Fibroblast of lung (primary cell): ENCODE measurements around the gene MED26. TPM values are rescaled to one million over a fixed set of nuclear protein-coding genes. Genes with fewer than 3 reads are reported as not detected.

ENCODE experiments used
- DNase-seq, 2 donors: peaks; one replicate each; pipeline versions ENCODE4 v3.0.0 to v3.0.0-alpha.2; 2010; ENCODE audit warnings: low read depth in 2 of 2
- H2AFZ ChIP-seq: 2 replicates; pipeline ENCODE4 v1.5.1; 2012; ENCODE audit warnings: low read length, control low read depth, inconsistent platforms
- H3K27ac ChIP-seq: 2 replicates; pipeline ENCODE4 v1.5.1; 2011; ENCODE audit warnings: low read length, control low read depth; ENCODE audit not compliant: insufficient read depth
- H3K27me3 ChIP-seq: 2 replicates; pipeline ENCODE4 v1.5.1; 2011; ENCODE audit warnings: mild to moderate bottlenecking, low read length; ENCODE audit not compliant: control insufficient read depth, insufficient read depth
- H3K36me3 ChIP-seq: 2 replicates; pipeline ENCODE4 v1.5.1; 2011; ENCODE audit warnings: low read length; ENCODE audit not compliant: control insufficient read depth, insufficient read depth
- H3K4me1 ChIP-seq: 2 replicates; pipeline ENCODE4 v1.5.1; 2011; ENCODE audit warnings: low read length; ENCODE audit not compliant: control insufficient read depth, insufficient read depth; ENCODE audit errors: extremely low read depth
- H3K4me2 ChIP-seq: 2 replicates; pipeline ENCODE4 v1.5.1; 2011; ENCODE audit warnings: low read length, control low read depth; ENCODE audit not compliant: insufficient read depth; ENCODE audit errors: extremely low read depth
- H3K4me3 ChIP-seq, 4 experiments: fragments of 200-600 bp in 1 of 4; sonication (generic) in 1 of 4; replicated peaks in 1 of 4; 2 replicates each; pipeline ENCODE4 v1.5.1; 2011 to 2016; ENCODE audit warnings: low read length in 4 of 4, low read depth in 3 of 4, mild to moderate bottlenecking in 3 of 4, control low read depth in 2 of 4, inconsistent platforms in 1 of 4, mixed read lengths in 1 of 4; ENCODE audit not compliant: insufficient read depth in 1 of 4; ENCODE audit errors: control extremely low read depth in 1 of 4
- H3K79me2 ChIP-seq: 2 replicates; pipeline ENCODE4 v1.5.1; 2012; ENCODE audit warnings: mild to moderate bottlenecking, low read length, inconsistent platforms; ENCODE audit not compliant: control insufficient read depth, insufficient read depth
- H3K9ac ChIP-seq: 2 replicates; pipeline ENCODE4 v1.5.1; 2011; ENCODE audit warnings: mild to moderate bottlenecking, low read length, control low read depth; ENCODE audit not compliant: insufficient read depth
- H3K9me3 ChIP-seq: 2 replicates; pipeline ENCODE4 v1.5.1; 2012; ENCODE audit warnings: low read depth, low read length; ENCODE audit not compliant: control insufficient read depth, insufficient read depth
- H4K20me1 ChIP-seq: 2 replicates; pipeline ENCODE4 v1.5.1; 2011; ENCODE audit warnings: low read length; ENCODE audit not compliant: control insufficient read depth, insufficient read depth; ENCODE audit errors: extremely low read depth
- CTCF ChIP-seq, 2 donors: IDR thresholded peaks in 1 of 2; conservative IDR thresholded peaks in 1 of 2; 1 replicate in 1 of 2; 2 replicates in 1 of 2; pipeline ENCODE4 v1.5.1; 2011 to 2012; ENCODE audit warnings: low read length in 2 of 2, control low read depth in 1 of 2, inconsistent platforms in 1 of 2, low read depth in 1 of 2, mild to moderate bottlenecking in 1 of 2
- EZH2 ChIP-seq: IDR thresholded peaks from 2 replicates; pipeline ENCODE4 v1.5.1; 2012; ENCODE audit warnings: low read length, control low read depth, mild to moderate bottlenecking; ENCODE audit errors: missing control alignments
- polyA plus RNA-seq, 2 donors: library from polyadenylated mRNA; depleted of rRNA in 1 of 2; stranded (reverse) in 1 of 2; unstranded in 1 of 2; fragments of >200 nt; gene quantifications; 2 replicates each; pipeline ENCODE4 v1.2.1, GENCODE V29; 2011 to 2012; ENCODE audit warnings: missing spikeins in 1 of 2
- total RNA-seq: library from RNA; depleted of rRNA; stranded (reverse); fragments of >200 nt; gene quantifications from 2 replicates; pipeline ENCODE4 v1.2.1, GENCODE V29; 2014

The MED26 gene
- total and polyA plus RNA-seq, 2 donors (not counting 1 experiment from before 2014, with no cell fraction given) = 3.7 to 4.5 TPM

- Histone ChIP-seq H3K4me3 (no peak overlapping the region), H3K79me2 (no peaks in the 10 kb centered on the region), H3K27ac (no peak overlapping the region), H3K27me3 (no peaks in the 10 kb centered on the region), H3K9ac (no peak overlapping the region), H2AFZ (no peak overlapping the region), H3K36me3 (no peaks in the 10 kb centered on the region), H3K9me3 (no peaks in the 10 kb centered on the region), H3K4me1 (no peaks in the 10 kb centered on the region), H3K4me2 (no peak overlapping the region), H4K20me1 (no peaks in the 10 kb centered on the region)
- DNase-seq = no peak
- TF ChIP-seq EZH2 (no peak), CTCF (conservative IDR thresholded peaks at IDR 0.05 in 1 of 2, IDR thresholded peaks at IDR 0.05 in 1 of 2; ENCODE audit: low read depth in 1 of 2, low read length in 2 of 2) (no peak)
Measured at GRCh38 chr19:16668176-16668575, 40.2 kb upstream of the MED26 start.

- H3K27ac ChIP-seq = no peak overlapping the region
- H3K79me2 ChIP-seq = peaks cover 28% of the 10 kb centered on the region
- H2AFZ ChIP-seq = peak overlapping the region; percentile 7
- no peak for TF ChIP-seq EZH2
- no peak for TF ChIP-seq CTCF (conservative IDR thresholded peaks at IDR 0.05 in 1 of 2, IDR thresholded peaks at IDR 0.05 in 1 of 2; ENCODE audit: low read depth in 1 of 2, low read length in 2 of 2)
- H4K20me1 ChIP-seq = no peaks in the 10 kb centered on the region
- H3K9ac ChIP-seq = no peak overlapping the region
- peaks cover 2% of the 10 kb centered on the region for H3K4me1 ChIP-seq
- no peaks in the 10 kb centered on the region for H3K27me3 ChIP-seq
- H3K36me3 ChIP-seq = peaks cover 2% of the 10 kb centered on the region
- no peak for DNase-seq
- H3K4me3 ChIP-seq = peak overlapping the region; percentile 36 to 73 (median 44)
- peak overlapping the region; percentile 89 for H3K4me2 ChIP-seq
- no peaks in the 10 kb centered on the region for H3K9me3 ChIP-seq
Measured at GRCh38 chr19:16661480-16662034, 33.6 kb upstream of the MED26 start.

- H3K36me3 ChIP-seq = peaks cover 3% of the 10 kb centered on the region
- no peaks in the 10 kb centered on the region for H3K27me3 ChIP-seq
- peak within 1 kb of the TSS; percentile 93 for H3K4me2 ChIP-seq
- H3K27ac ChIP-seq = peak within 1 kb of the TSS; percentile 94
- H3K4me3 ChIP-seq = peak within 1 kb of the TSS; percentile 73 to 94 (median 87)
- DNase-seq = no peak
- H3K9ac ChIP-seq = peak within 1 kb of the TSS; percentile 79
- no peaks in the 10 kb centered on the region for H3K9me3 ChIP-seq
- H2AFZ ChIP-seq = peak within 1 kb of the TSS; percentile 97
- peaks cover 2% of the 10 kb centered on the region for H3K4me1 ChIP-seq
- TF ChIP-seq EZH2 (no peak), CTCF (conservative IDR thresholded peaks at IDR 0.05 in 1 of 2, IDR thresholded peaks at IDR 0.05 in 1 of 2; ENCODE audit: low read depth in 1 of 2, low read length in 2 of 2) (no peak)
- H4K20me1 ChIP-seq = no peaks in the 10 kb centered on the region
- peaks cover 29% of the 10 kb centered on the region for H3K79me2 ChIP-seq
Measured at GRCh38 chr19:16660763-16661479, 32.9 kb upstream of the MED26 start, which contains the start of gene TMEM38A. TSS of gene TMEM38A (plus strand) at chr19:16661139. CDS start at chr19:16661218, 79 bp downstream.
